AML-193 (cell line): ENCODE data around the gene NFATC1.
"Not testable (repeated sequence)": the region's sequence is repeated elsewhere in the genome, so short reads cannot be mapped to it uniquely, and the experiment has no call there.

ENCODE experiments used
- DNase-seq, 2 experiments: peaks; one replicate each; lab custom pipeline; 2025; lab: John Stamatoyannopoulos, UW

NFATC1 gene

GRCh38 chr18:79477711-79478483, 82.2 kb downstream of the NFATC1 start:
- DNase-seq = no peak

GRCh38 chr18:79478484-79479115, 82.9 kb downstream of the NFATC1 start:
- DNase-seq = no peak

- DNase-seq = no peak
These were observed 83.5 kb downstream of the NFATC1 start for GRCh38 chr18:79479116-79479760.

GRCh38 chr18:79479761-79480161, 84.0 kb downstream of the NFATC1 start:
- no peak for DNase-seq

- no peak for DNase-seq
These were observed 84.7 kb downstream of the NFATC1 start for GRCh38 chr18:79480171-79481045.

- DNase-seq = no peak
These were observed 85.5 kb downstream of the NFATC1 start for GRCh38 chr18:79481046-79481790.

GRCh38 chr18:79483393-79483792, 87.7 kb downstream of the NFATC1 start:
- DNase-seq = not testable (repeated sequence)

- no peak for DNase-seq
These were observed 88.3 kb downstream of the NFATC1 start for GRCh38 chr18:79483971-79484491.

GRCh38 chr18:79484661-79485621, 89.2 kb downstream of the NFATC1 start:
- DNase-seq = no peak

- no peak for DNase-seq
These were observed 90.1 kb downstream of the NFATC1 start for GRCh38 chr18:79485788-79486355.

GRCh38 chr18:79486356-79487182, 90.8 kb downstream of the NFATC1 start:
- DNase-seq = no peak

GRCh38 chr18:79487183-79487800, 91.6 kb downstream of the NFATC1 start:
- DNase-seq = no peak

- DNase-seq = no peak
These were observed 92.1 kb downstream of the NFATC1 start for GRCh38 chr18:79487801-79488201.

- no peak for DNase-seq
These were observed 92.8 kb downstream of the NFATC1 start for GRCh38 chr18:79488311-79489050.

GRCh38 chr18:79489051-79489898, 93.5 kb downstream of the NFATC1 start:
- no peak for DNase-seq

- no peak for DNase-seq
These were observed 94.3 kb downstream of the NFATC1 start for GRCh38 chr18:79489899-79490625.
